ENCODE results near the gene CISTR. TPM values are rescaled to one million over a fixed set of nuclear protein-coding genes. Genes with fewer than 3 reads are reported as not detected.
A peak's percentile ranks its signal among the peaks of the same experiment; 100 is the strongest.

The CISTR gene
- total RNA-seq, 4 donors from 2014 or later: not detected

DNA sequence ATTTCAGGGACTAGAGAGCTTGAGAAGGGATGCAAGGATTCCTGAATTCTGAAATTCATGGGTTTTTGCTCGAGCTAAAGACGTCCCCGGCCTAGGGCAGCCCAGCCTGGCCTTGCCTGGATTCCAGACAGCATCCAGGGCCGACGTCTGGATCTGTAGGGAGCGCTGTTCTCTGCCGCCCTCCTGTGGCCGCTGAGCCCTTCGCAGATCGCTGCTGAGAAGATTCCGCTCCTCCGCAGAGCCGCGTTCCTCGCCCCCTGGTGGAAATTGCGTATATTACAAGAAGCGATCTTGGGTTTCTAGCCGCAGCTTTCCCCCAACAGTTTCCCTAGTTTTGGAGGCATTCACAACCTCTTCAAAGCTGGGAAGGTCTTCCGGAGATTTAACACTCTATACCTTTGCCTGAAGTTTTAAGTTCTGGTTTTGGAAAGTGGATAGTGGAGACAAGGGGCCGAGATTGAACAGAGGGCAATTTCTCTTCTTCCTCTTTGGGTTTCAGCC lies 5.1 kb downstream of the CISTR start:
- H3K27ac ChIP-seq: no peak overlapping the region
- H3K4me1 ChIP-seq: peaks cover 0 to 10% of the 10 kb centered on the region in 2 donors
- in situ Hi-C loops (cut with MboI; ENCODE audit: low sequenced_read_pairs in 4 of 4) (no loop called here), intact Hi-C loops (cut with DNase I; ENCODE audit: low total_unique reads) (loop anchor here (1.0 to 2.0 kb wide), 2 partner anchors 20 to 203 kb away; partner anchors contain the start of gene CALCOCO1)
- no peak for TF ChIP-seq POLR2A (IDR thresholded peaks at IDR 0.05)
- TF ChIP-seq, protein P1, sequence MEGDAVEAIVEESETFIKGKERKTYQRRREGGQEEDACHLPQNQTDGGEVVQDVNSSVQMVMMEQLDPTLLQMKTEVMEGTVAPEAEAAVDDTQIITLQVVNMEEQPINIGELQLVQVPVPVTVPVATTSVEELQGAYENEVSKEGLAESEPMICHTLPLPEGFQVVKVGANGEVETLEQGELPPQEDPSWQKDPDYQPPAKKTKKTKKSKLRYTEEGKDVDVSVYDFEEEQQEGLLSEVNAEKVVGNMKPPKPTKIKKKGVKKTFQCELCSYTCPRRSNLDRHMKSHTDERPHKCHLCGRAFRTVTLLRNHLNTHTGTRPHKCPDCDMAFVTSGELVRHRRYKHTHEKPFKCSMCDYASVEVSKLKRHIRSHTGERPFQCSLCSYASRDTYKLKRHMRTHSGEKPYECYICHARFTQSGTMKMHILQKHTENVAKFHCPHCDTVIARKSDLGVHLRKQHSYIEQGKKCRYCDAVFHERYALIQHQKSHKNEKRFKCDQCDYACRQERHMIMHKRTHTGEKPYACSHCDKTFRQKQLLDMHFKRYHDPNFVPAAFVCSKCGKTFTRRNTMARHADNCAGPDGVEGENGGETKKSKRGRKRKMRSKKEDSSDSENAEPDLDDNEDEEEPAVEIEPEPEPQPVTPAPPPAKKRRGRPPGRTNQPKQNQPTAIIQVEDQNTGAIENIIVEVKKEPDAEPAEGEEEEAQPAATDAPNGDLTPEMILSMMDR (IDR thresholded peaks at IDR 0.05 in 4 of 5, conservative IDR thresholded peaks at IDR 0.05 in 1 of 5): peak; percentile 98 to 100 (median 100)
- no peak overlapping the region for H3K4me3 ChIP-seq
- H3K27me3 ChIP-seq: peaks cover 17 to 50% (median 39%) of the 10 kb centered on the region in 3 donors
- H3K36me3 ChIP-seq: no peaks in the 10 kb centered on the region
- peak; percentile 84 to 93 for ATAC-seq
- H3K9me3 ChIP-seq: no peaks in the 10 kb centered on the region
- DNase-seq: peak; percentile 80 to 87

- no peak for TF ChIP-seq POLR2A (IDR thresholded peaks at IDR 0.05)
- TF ChIP-seq, protein P1 (IDR thresholded peaks at IDR 0.05 in 4 of 5, conservative IDR thresholded peaks at IDR 0.05 in 1 of 5): no peak
Measured at GRCh38 chr12:53744751-53745150, 7.0 kb downstream of the CISTR start.

DNA sequence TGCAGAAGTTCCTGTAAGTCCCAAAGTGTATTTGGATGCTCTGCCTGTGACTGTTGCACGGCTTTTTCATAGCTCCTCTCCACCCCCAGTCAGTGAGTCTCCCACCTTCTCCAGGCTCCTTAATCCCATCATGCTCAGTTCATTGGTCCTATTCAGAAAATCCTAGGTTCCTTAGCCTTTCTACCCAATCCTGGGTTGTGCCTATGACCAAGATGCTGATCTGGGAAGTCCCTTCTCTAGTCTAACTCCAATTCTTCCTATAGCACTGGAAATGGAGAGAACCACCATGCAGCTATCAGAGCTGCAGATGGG lies 7.7 kb downstream of the CISTR start:
- in situ Hi-C loops (cut with MboI; ENCODE audit: low sequenced_read_pairs in 4 of 4): loop anchor here (5.0 kb wide), 2 partner anchors 42 to 202 kb away; no protein-coding TSS in a partner anchor
- TF ChIP-seq, protein P1 (IDR thresholded peaks at IDR 0.05 in 4 of 5, conservative IDR thresholded peaks at IDR 0.05 in 1 of 5): no peak
- TF ChIP-seq POLR2A (IDR thresholded peaks at IDR 0.05): no peak
- Histone ChIP-seq H3K27ac (no peak overlapping the region), H3K4me1 (peaks cover 0 to 10% of the 10 kb centered on the region in 2 donors), H3K36me3 (no peaks in the 10 kb centered on the region), H3K4me3 (no peak overlapping the region), H3K27me3 (peaks cover 18 to 44% (median 35%) of the 10 kb centered on the region in 3 donors), H3K9me3 (no peaks in the 10 kb centered on the region)
- ATAC-seq (no peak), DNase-seq (no peak)
- intact Hi-C loops (cut with DNase I; ENCODE audit: low total_unique reads): no loop called here

More at GRCh38 chr12:53744751-53745150, 7.0 kb downstream of the CISTR start:
- in situ Hi-C loops (cut with MboI; ENCODE audit: low sequenced_read_pairs in 4 of 4) (loop anchor here (5.0 kb wide), 2 partner anchors 42 to 202 kb away; no protein-coding TSS in a partner anchor), intact Hi-C loops (cut with DNase I; ENCODE audit: low total_unique reads) (no loop called here)
- peaks cover 16 to 47% (median 34%) of the 10 kb centered on the region in 3 donors for H3K27me3 ChIP-seq
- H3K27ac ChIP-seq: no peak overlapping the region
- H3K36me3 ChIP-seq: no peaks in the 10 kb centered on the region
- no peaks in the 10 kb centered on the region for H3K9me3 ChIP-seq
- H3K4me1 ChIP-seq: peaks cover 0 to 4% of the 10 kb centered on the region in 2 donors
- no peak for DNase-seq
- no peak for ATAC-seq
- H3K4me3 ChIP-seq: no peak overlapping the region

- TF ChIP-seq, protein P1 (IDR thresholded peaks at IDR 0.05 in 4 of 5, conservative IDR thresholded peaks at IDR 0.05 in 1 of 5): peak; percentile 80 to 95 (median 89)
- TF ChIP-seq POLR2A (IDR thresholded peaks at IDR 0.05): no peak
- H3K27me3 ChIP-seq: peaks cover 18 to 44% (median 35%) of the 10 kb centered on the region in 3 donors
- in situ Hi-C loops (cut with MboI; ENCODE audit: low sequenced_read_pairs in 4 of 4): loop anchor here (5.0 kb wide), 2 partner anchors 41 to 201 kb away; no protein-coding TSS in a partner anchor
Measured at GRCh38 chr12:53743266-53744129, 8.3 kb downstream of the CISTR start.

More at GRCh38 chr12:53743266-53744129, 8.3 kb downstream of the CISTR start:
- H3K4me1 ChIP-seq: peaks cover 0 to 11% of the 10 kb centered on the region in 2 donors
- ATAC-seq: peak; percentile 57 to 65
- intact Hi-C loops (cut with DNase I; ENCODE audit: low total_unique reads): loop anchor here (1.0 kb wide), 1 partner anchor 42 kb away; no protein-coding TSS in a partner anchor
- no peaks in the 10 kb centered on the region for H3K36me3 ChIP-seq
- no peak overlapping the region for H3K4me3 ChIP-seq
- H3K9me3 ChIP-seq: no peaks in the 10 kb centered on the region
- H3K27ac ChIP-seq: no peak overlapping the region
- DNase-seq: no peak
